ENCODE results near the gene LRP1B. TPM values are rescaled to one million over a fixed set of nuclear protein-coding genes. Genes with fewer than 3 reads are reported as not detected.

LRP1B gene
- total and polyA plus RNA-seq, 2 donors (not counting 1 experiment from before 2014, with no cell fraction given) = under 0.01 to 0.01 TPM

DNA sequence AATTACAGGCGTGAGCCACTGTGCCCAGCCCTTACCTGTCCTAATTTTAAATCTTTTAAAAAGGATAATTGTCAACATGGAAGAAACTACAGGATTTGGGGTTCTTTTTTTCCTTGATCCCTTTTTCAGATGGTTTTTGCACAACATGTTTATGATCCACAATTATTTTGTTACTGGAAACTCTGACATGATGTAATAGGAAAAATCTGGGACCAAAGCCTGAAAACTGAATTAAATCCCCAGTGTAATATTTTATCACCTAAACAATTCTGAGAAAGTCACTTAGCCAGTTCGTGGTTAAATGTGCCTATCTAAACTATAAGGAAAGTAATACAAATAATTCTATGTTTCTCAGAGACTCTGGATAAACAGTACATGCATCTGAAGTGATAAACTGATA, 1649.7 kb downstream of the LRP1B start:
- H3K4me3 ChIP-seq (replicated peaks in 1 of 4; ENCODE audit: control extremely low read depth in 1 of 4, insufficient read depth in 1 of 4, low read depth in 3 of 4, low read length in 4 of 4) = no peak overlapping the region
- no peak overlapping the region for H3K27ac ChIP-seq (ENCODE audit: insufficient read depth, low read length)
- H4K20me1 ChIP-seq (ENCODE audit: control insufficient read depth, extremely low read depth, insufficient read depth, low read length) = no peaks in the 10 kb centered on the region
- H3K4me1 ChIP-seq (ENCODE audit: control insufficient read depth, extremely low read depth, insufficient read depth, low read length) = no peaks in the 10 kb centered on the region
- H2AFZ ChIP-seq (ENCODE audit: low read length) = no peak overlapping the region
- DNase-seq (ENCODE audit: low read depth in 2 of 2) = peak in 1 of 2 donors; percentile 34
- H3K4me2 ChIP-seq (ENCODE audit: extremely low read depth, insufficient read depth, low read length) = no peak overlapping the region
- no peaks in the 10 kb centered on the region for H3K27me3 ChIP-seq (ENCODE audit: control insufficient read depth, insufficient read depth, low read length)
- H3K79me2 ChIP-seq (ENCODE audit: control insufficient read depth, insufficient read depth, low read length) = no peaks in the 10 kb centered on the region
- H3K36me3 ChIP-seq (ENCODE audit: control insufficient read depth, insufficient read depth, low read length) = no peaks in the 10 kb centered on the region
- no peaks in the 10 kb centered on the region for H3K9me3 ChIP-seq (ENCODE audit: control insufficient read depth, insufficient read depth, low read depth, low read length)
- no peak overlapping the region for H3K9ac ChIP-seq (ENCODE audit: insufficient read depth, low read length)
- TF ChIP-seq, protein P1, sequence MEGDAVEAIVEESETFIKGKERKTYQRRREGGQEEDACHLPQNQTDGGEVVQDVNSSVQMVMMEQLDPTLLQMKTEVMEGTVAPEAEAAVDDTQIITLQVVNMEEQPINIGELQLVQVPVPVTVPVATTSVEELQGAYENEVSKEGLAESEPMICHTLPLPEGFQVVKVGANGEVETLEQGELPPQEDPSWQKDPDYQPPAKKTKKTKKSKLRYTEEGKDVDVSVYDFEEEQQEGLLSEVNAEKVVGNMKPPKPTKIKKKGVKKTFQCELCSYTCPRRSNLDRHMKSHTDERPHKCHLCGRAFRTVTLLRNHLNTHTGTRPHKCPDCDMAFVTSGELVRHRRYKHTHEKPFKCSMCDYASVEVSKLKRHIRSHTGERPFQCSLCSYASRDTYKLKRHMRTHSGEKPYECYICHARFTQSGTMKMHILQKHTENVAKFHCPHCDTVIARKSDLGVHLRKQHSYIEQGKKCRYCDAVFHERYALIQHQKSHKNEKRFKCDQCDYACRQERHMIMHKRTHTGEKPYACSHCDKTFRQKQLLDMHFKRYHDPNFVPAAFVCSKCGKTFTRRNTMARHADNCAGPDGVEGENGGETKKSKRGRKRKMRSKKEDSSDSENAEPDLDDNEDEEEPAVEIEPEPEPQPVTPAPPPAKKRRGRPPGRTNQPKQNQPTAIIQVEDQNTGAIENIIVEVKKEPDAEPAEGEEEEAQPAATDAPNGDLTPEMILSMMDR (conservative IDR thresholded peaks at IDR 0.05 in 1 of 2, IDR thresholded peaks at IDR 0.05 in 1 of 2; ENCODE audit: low read depth in 1 of 2, low read length in 2 of 2) = no peak
- no peak for TF ChIP-seq EZH2 (IDR thresholded peaks at IDR 0.05; ENCODE audit: low read length, missing control alignments)

DNA sequence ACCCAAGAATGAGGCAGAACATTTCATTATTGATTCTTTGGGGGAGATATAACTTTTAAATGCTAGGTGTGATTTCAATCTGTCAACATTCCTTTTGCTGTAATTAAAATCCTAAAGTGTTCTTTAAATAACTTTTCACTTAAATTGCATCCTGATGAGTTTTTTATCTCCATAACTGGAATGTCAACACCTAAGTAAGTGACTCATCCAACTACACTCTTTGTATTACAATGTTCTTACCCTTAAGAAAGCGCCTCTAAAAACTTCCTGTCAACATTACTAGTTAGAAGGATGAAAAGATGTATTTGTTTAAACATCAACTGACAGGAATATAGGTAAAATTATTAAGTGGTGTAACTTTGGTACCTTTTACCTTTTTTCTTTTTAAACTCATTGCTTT, 1657.0 kb downstream of the LRP1B start:
- Histone ChIP-seq H3K9me3 (ENCODE audit: control insufficient read depth, insufficient read depth, low read depth, low read length) (no peaks in the 10 kb centered on the region), H3K27ac (ENCODE audit: insufficient read depth, low read length) (no peak overlapping the region), H3K36me3 (ENCODE audit: control insufficient read depth, insufficient read depth, low read length) (no peaks in the 10 kb centered on the region), H3K9ac (ENCODE audit: insufficient read depth, low read length) (no peak overlapping the region), H3K27me3 (ENCODE audit: control insufficient read depth, insufficient read depth, low read length) (no peaks in the 10 kb centered on the region), H3K79me2 (ENCODE audit: control insufficient read depth, insufficient read depth, low read length) (no peaks in the 10 kb centered on the region), H3K4me3 (replicated peaks in 1 of 4; ENCODE audit: control extremely low read depth in 1 of 4, insufficient read depth in 1 of 4, low read depth in 3 of 4, low read length in 4 of 4) (no peak overlapping the region), H4K20me1 (ENCODE audit: control insufficient read depth, extremely low read depth, insufficient read depth, low read length) (no peaks in the 10 kb centered on the region), H2AFZ (ENCODE audit: low read length) (no peak overlapping the region), H3K4me1 (ENCODE audit: control insufficient read depth, extremely low read depth, insufficient read depth, low read length) (no peaks in the 10 kb centered on the region), H3K4me2 (ENCODE audit: extremely low read depth, insufficient read depth, low read length) (no peak overlapping the region)
- no peak for TF ChIP-seq EZH2 (IDR thresholded peaks at IDR 0.05; ENCODE audit: low read length, missing control alignments)
- TF ChIP-seq, protein P1 (conservative IDR thresholded peaks at IDR 0.05 in 1 of 2, IDR thresholded peaks at IDR 0.05 in 1 of 2; ENCODE audit: low read depth in 1 of 2, low read length in 2 of 2) = no peak
- no peak for DNase-seq (ENCODE audit: low read depth in 2 of 2)

DNA sequence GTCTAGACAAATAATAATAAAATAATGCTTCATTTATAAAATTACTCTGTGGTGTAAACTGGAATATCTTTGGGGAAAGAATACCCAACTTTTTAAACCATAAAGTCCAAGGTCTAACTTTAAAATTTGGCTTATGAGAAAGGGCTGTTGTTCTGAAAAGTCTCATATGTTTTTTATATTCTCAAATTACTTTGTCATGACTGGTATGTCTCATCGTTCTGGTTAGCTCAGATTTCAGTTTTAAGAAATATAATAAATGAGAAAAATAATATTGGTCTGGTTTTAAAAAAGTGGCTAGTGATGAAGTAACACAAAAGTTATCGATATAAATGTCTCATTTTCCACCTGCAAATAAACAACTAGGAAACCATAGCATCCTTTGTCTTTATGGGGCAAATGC, 1658.1 kb downstream of the LRP1B start:
- Histone ChIP-seq H3K36me3 (ENCODE audit: control insufficient read depth, insufficient read depth, low read length) (no peaks in the 10 kb centered on the region), H3K4me2 (ENCODE audit: extremely low read depth, insufficient read depth, low read length) (no peak overlapping the region), H3K9ac (ENCODE audit: insufficient read depth, low read length) (no peak overlapping the region), H3K79me2 (ENCODE audit: control insufficient read depth, insufficient read depth, low read length) (no peaks in the 10 kb centered on the region), H3K9me3 (ENCODE audit: control insufficient read depth, insufficient read depth, low read depth, low read length) (no peaks in the 10 kb centered on the region), H4K20me1 (ENCODE audit: control insufficient read depth, extremely low read depth, insufficient read depth, low read length) (no peaks in the 10 kb centered on the region), H3K4me3 (replicated peaks in 1 of 4; ENCODE audit: control extremely low read depth in 1 of 4, insufficient read depth in 1 of 4, low read depth in 3 of 4, low read length in 4 of 4) (no peak overlapping the region), H3K27ac (ENCODE audit: insufficient read depth, low read length) (no peak overlapping the region), H3K27me3 (ENCODE audit: control insufficient read depth, insufficient read depth, low read length) (no peaks in the 10 kb centered on the region), H2AFZ (ENCODE audit: low read length) (no peak overlapping the region), H3K4me1 (ENCODE audit: control insufficient read depth, extremely low read depth, insufficient read depth, low read length) (no peaks in the 10 kb centered on the region)
- DNase-seq (ENCODE audit: low read depth in 2 of 2) = peak in 1 of 2 donors; percentile 10
- TF ChIP-seq EZH2 (IDR thresholded peaks at IDR 0.05; ENCODE audit: low read length, missing control alignments) = no peak
- TF ChIP-seq, protein P1 (conservative IDR thresholded peaks at IDR 0.05 in 1 of 2, IDR thresholded peaks at IDR 0.05 in 1 of 2; ENCODE audit: low read depth in 1 of 2, low read length in 2 of 2) = no peak

All from fibroblast of lung (primary cell).